Measurements from ENCODE around the gene PDPR. TPM values are rescaled to one million over a fixed set of nuclear protein-coding genes. Genes with fewer than 3 reads are reported as not detected.
"Not testable (repeated sequence)": the region's sequence is repeated elsewhere in the genome, so short reads cannot be mapped to it uniquely, and the experiment has no call there.

PDPR gene
- total and polyA plus RNA-seq, 2 donors (not counting 1 experiment from before 2014, with no cell fraction given) = 16.5 to 29.0 TPM

DNA sequence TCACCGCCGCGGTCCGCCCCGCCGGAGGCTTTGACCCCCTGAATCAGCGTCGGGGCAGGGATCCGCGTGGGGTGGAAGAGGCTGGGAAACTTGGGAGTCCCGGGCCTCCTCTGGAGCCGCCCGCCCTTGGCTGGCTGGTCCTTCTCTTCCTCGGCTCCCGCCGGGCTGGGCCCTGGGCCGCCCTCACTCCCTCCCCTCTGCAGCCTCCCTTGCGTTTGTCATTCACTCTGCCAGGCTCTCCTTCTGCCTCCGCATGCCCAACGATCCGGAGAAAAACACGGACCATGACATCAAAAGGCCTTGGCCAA is 74.4 kb downstream of the PDPR start:
- not testable (repeated sequence) for H3K4me2 ChIP-seq (ENCODE audit: extremely low read depth, insufficient read depth, low read length); H3K4me1 ChIP-seq (ENCODE audit: control insufficient read depth, extremely low read depth, insufficient read depth, low read length); H2AFZ ChIP-seq (ENCODE audit: low read length); H3K9me3 ChIP-seq (ENCODE audit: control insufficient read depth, insufficient read depth, low read depth, low read length); H3K9ac ChIP-seq (ENCODE audit: insufficient read depth, low read length); H3K27ac ChIP-seq (ENCODE audit: insufficient read depth, low read length); H3K79me2 ChIP-seq (ENCODE audit: control insufficient read depth, insufficient read depth, low read length); H3K36me3 ChIP-seq (ENCODE audit: control insufficient read depth, insufficient read depth, low read length); DNase-seq (ENCODE audit: low read depth in 2 of 2); H4K20me1 ChIP-seq (ENCODE audit: control insufficient read depth, extremely low read depth, insufficient read depth, low read length); H3K27me3 ChIP-seq (ENCODE audit: control insufficient read depth, insufficient read depth, low read length)
- H3K4me3 ChIP-seq (replicated peaks in 1 of 4; ENCODE audit: control extremely low read depth in 1 of 4, insufficient read depth in 1 of 4, low read depth in 3 of 4, low read length in 4 of 4) = peak overlapping the region in 1 of 4 experiments; percentile 32

GRCh38 chr16:70190574-70190973 is 76.4 kb downstream of the PDPR start:
- DNase-seq (ENCODE audit: low read depth in 2 of 2); H3K4me3 ChIP-seq (replicated peaks in 1 of 4; ENCODE audit: control extremely low read depth in 1 of 4, insufficient read depth in 1 of 4, low read depth in 3 of 4, low read length in 4 of 4); H3K36me3 ChIP-seq (ENCODE audit: control insufficient read depth, insufficient read depth, low read length); H3K27me3 ChIP-seq (ENCODE audit: control insufficient read depth, insufficient read depth, low read length); H3K9me3 ChIP-seq (ENCODE audit: control insufficient read depth, insufficient read depth, low read depth, low read length); H3K79me2 ChIP-seq (ENCODE audit: control insufficient read depth, insufficient read depth, low read length); H4K20me1 ChIP-seq (ENCODE audit: control insufficient read depth, extremely low read depth, insufficient read depth, low read length); H3K4me2 ChIP-seq (ENCODE audit: extremely low read depth, insufficient read depth, low read length); H2AFZ ChIP-seq (ENCODE audit: low read length); H3K4me1 ChIP-seq (ENCODE audit: control insufficient read depth, extremely low read depth, insufficient read depth, low read length); H3K9ac ChIP-seq (ENCODE audit: insufficient read depth, low read length); H3K27ac ChIP-seq (ENCODE audit: insufficient read depth, low read length): not testable (repeated sequence)

GRCh38 chr16:70196683-70197300 is 82.7 kb downstream of the PDPR start:
- H3K9me3 ChIP-seq (ENCODE audit: control insufficient read depth, insufficient read depth, low read depth, low read length); H3K4me1 ChIP-seq (ENCODE audit: control insufficient read depth, extremely low read depth, insufficient read depth, low read length); H3K27ac ChIP-seq (ENCODE audit: insufficient read depth, low read length); H3K27me3 ChIP-seq (ENCODE audit: control insufficient read depth, insufficient read depth, low read length); H3K4me3 ChIP-seq (replicated peaks in 1 of 4; ENCODE audit: control extremely low read depth in 1 of 4, insufficient read depth in 1 of 4, low read depth in 3 of 4, low read length in 4 of 4); H2AFZ ChIP-seq (ENCODE audit: low read length); H4K20me1 ChIP-seq (ENCODE audit: control insufficient read depth, extremely low read depth, insufficient read depth, low read length); H3K79me2 ChIP-seq (ENCODE audit: control insufficient read depth, insufficient read depth, low read length); DNase-seq (ENCODE audit: low read depth in 2 of 2); H3K9ac ChIP-seq (ENCODE audit: insufficient read depth, low read length); H3K4me2 ChIP-seq (ENCODE audit: extremely low read depth, insufficient read depth, low read length); H3K36me3 ChIP-seq (ENCODE audit: control insufficient read depth, insufficient read depth, low read length): not testable (repeated sequence)

- not testable (repeated sequence) for DNase-seq (ENCODE audit: low read depth in 2 of 2); H3K9ac ChIP-seq (ENCODE audit: insufficient read depth, low read length); H3K27ac ChIP-seq (ENCODE audit: insufficient read depth, low read length); H3K9me3 ChIP-seq (ENCODE audit: control insufficient read depth, insufficient read depth, low read depth, low read length); H3K27me3 ChIP-seq (ENCODE audit: control insufficient read depth, insufficient read depth, low read length); H3K4me3 ChIP-seq (replicated peaks in 1 of 4; ENCODE audit: control extremely low read depth in 1 of 4, insufficient read depth in 1 of 4, low read depth in 3 of 4, low read length in 4 of 4); H3K4me2 ChIP-seq (ENCODE audit: extremely low read depth, insufficient read depth, low read length); H3K36me3 ChIP-seq (ENCODE audit: control insufficient read depth, insufficient read depth, low read length); H2AFZ ChIP-seq (ENCODE audit: low read length); H4K20me1 ChIP-seq (ENCODE audit: control insufficient read depth, extremely low read depth, insufficient read depth, low read length); H3K4me1 ChIP-seq (ENCODE audit: control insufficient read depth, extremely low read depth, insufficient read depth, low read length); H3K79me2 ChIP-seq (ENCODE audit: control insufficient read depth, insufficient read depth, low read length)
Observed at GRCh38 chr16:70197611-70198010, 83.5 kb downstream of the PDPR start.

GRCh38 chr16:70198230-70198629 is 84.1 kb downstream of the PDPR start:
- not testable (repeated sequence) for H3K4me3 ChIP-seq (replicated peaks in 1 of 4; ENCODE audit: control extremely low read depth in 1 of 4, insufficient read depth in 1 of 4, low read depth in 3 of 4, low read length in 4 of 4); H3K27ac ChIP-seq (ENCODE audit: insufficient read depth, low read length); H2AFZ ChIP-seq (ENCODE audit: low read length); H3K27me3 ChIP-seq (ENCODE audit: control insufficient read depth, insufficient read depth, low read length); H3K4me2 ChIP-seq (ENCODE audit: extremely low read depth, insufficient read depth, low read length); H3K9ac ChIP-seq (ENCODE audit: insufficient read depth, low read length); H3K36me3 ChIP-seq (ENCODE audit: control insufficient read depth, insufficient read depth, low read length); H3K79me2 ChIP-seq (ENCODE audit: control insufficient read depth, insufficient read depth, low read length); DNase-seq (ENCODE audit: low read depth in 2 of 2); H3K9me3 ChIP-seq (ENCODE audit: control insufficient read depth, insufficient read depth, low read depth, low read length); H4K20me1 ChIP-seq (ENCODE audit: control insufficient read depth, extremely low read depth, insufficient read depth, low read length); H3K4me1 ChIP-seq (ENCODE audit: control insufficient read depth, extremely low read depth, insufficient read depth, low read length)

- not testable (repeated sequence) for H3K4me2 ChIP-seq (ENCODE audit: extremely low read depth, insufficient read depth, low read length); H3K9ac ChIP-seq (ENCODE audit: insufficient read depth, low read length); H3K4me3 ChIP-seq (replicated peaks in 1 of 4; ENCODE audit: control extremely low read depth in 1 of 4, insufficient read depth in 1 of 4, low read depth in 3 of 4, low read length in 4 of 4); H3K79me2 ChIP-seq (ENCODE audit: control insufficient read depth, insufficient read depth, low read length); H3K9me3 ChIP-seq (ENCODE audit: control insufficient read depth, insufficient read depth, low read depth, low read length); H3K4me1 ChIP-seq (ENCODE audit: control insufficient read depth, extremely low read depth, insufficient read depth, low read length); H4K20me1 ChIP-seq (ENCODE audit: control insufficient read depth, extremely low read depth, insufficient read depth, low read length); H3K36me3 ChIP-seq (ENCODE audit: control insufficient read depth, insufficient read depth, low read length); H3K27me3 ChIP-seq (ENCODE audit: control insufficient read depth, insufficient read depth, low read length); H3K27ac ChIP-seq (ENCODE audit: insufficient read depth, low read length); H2AFZ ChIP-seq (ENCODE audit: low read length)
- DNase-seq (ENCODE audit: low read depth in 2 of 2) = peak in 1 of 2 donors; percentile 47
Observed at GRCh38 chr16:70198666-70199065, 84.5 kb downstream of the PDPR start.

- H3K4me1 ChIP-seq (ENCODE audit: control insufficient read depth, extremely low read depth, insufficient read depth, low read length); DNase-seq (ENCODE audit: low read depth in 2 of 2); H3K4me2 ChIP-seq (ENCODE audit: extremely low read depth, insufficient read depth, low read length); H4K20me1 ChIP-seq (ENCODE audit: control insufficient read depth, extremely low read depth, insufficient read depth, low read length); H2AFZ ChIP-seq (ENCODE audit: low read length); H3K9me3 ChIP-seq (ENCODE audit: control insufficient read depth, insufficient read depth, low read depth, low read length); H3K36me3 ChIP-seq (ENCODE audit: control insufficient read depth, insufficient read depth, low read length); H3K27ac ChIP-seq (ENCODE audit: insufficient read depth, low read length); H3K4me3 ChIP-seq (replicated peaks in 1 of 4; ENCODE audit: control extremely low read depth in 1 of 4, insufficient read depth in 1 of 4, low read depth in 3 of 4, low read length in 4 of 4); H3K9ac ChIP-seq (ENCODE audit: insufficient read depth, low read length); H3K27me3 ChIP-seq (ENCODE audit: control insufficient read depth, insufficient read depth, low read length); H3K79me2 ChIP-seq (ENCODE audit: control insufficient read depth, insufficient read depth, low read length): not testable (repeated sequence)
Observed at GRCh38 chr16:70199170-70199569, 85.0 kb downstream of the PDPR start.

All from fibroblast of lung (primary cell).